ENCODE results near the gene MED23. TPM values are rescaled to one million over a fixed set of nuclear protein-coding genes. Genes with fewer than 3 reads are reported as not detected.

The MED23 gene
- total and polyA plus RNA-seq, 2 donors (not counting 1 experiment from before 2014, with no cell fraction given) = 25.1 to 27.4 TPM

- no peaks in the 10 kb centered on the region for H3K79me2 ChIP-seq (ENCODE audit: control insufficient read depth, insufficient read depth, low read length)
- H3K9ac ChIP-seq (ENCODE audit: insufficient read depth, low read length) = no peak overlapping the region
- H3K27ac ChIP-seq (ENCODE audit: insufficient read depth, low read length) = no peak overlapping the region
- H4K20me1 ChIP-seq (ENCODE audit: control insufficient read depth, extremely low read depth, insufficient read depth, low read length) = no peaks in the 10 kb centered on the region
- H3K4me2 ChIP-seq (ENCODE audit: extremely low read depth, insufficient read depth, low read length) = no peak overlapping the region
- TF ChIP-seq, protein P1, sequence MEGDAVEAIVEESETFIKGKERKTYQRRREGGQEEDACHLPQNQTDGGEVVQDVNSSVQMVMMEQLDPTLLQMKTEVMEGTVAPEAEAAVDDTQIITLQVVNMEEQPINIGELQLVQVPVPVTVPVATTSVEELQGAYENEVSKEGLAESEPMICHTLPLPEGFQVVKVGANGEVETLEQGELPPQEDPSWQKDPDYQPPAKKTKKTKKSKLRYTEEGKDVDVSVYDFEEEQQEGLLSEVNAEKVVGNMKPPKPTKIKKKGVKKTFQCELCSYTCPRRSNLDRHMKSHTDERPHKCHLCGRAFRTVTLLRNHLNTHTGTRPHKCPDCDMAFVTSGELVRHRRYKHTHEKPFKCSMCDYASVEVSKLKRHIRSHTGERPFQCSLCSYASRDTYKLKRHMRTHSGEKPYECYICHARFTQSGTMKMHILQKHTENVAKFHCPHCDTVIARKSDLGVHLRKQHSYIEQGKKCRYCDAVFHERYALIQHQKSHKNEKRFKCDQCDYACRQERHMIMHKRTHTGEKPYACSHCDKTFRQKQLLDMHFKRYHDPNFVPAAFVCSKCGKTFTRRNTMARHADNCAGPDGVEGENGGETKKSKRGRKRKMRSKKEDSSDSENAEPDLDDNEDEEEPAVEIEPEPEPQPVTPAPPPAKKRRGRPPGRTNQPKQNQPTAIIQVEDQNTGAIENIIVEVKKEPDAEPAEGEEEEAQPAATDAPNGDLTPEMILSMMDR (conservative IDR thresholded peaks at IDR 0.05 in 1 of 2, IDR thresholded peaks at IDR 0.05 in 1 of 2; ENCODE audit: low read depth in 1 of 2, low read length in 2 of 2) = no peak
- no peak for TF ChIP-seq EZH2 (IDR thresholded peaks at IDR 0.05; ENCODE audit: low read length, missing control alignments)
- DNase-seq (ENCODE audit: low read depth in 2 of 2) = no peak
- no peak overlapping the region for H3K4me3 ChIP-seq (replicated peaks in 1 of 4; ENCODE audit: control extremely low read depth in 1 of 4, insufficient read depth in 1 of 4, low read depth in 3 of 4, low read length in 4 of 4)
- no peak overlapping the region for H2AFZ ChIP-seq (ENCODE audit: low read length)
- no peaks in the 10 kb centered on the region for H3K27me3 ChIP-seq (ENCODE audit: control insufficient read depth, insufficient read depth, low read length)
- H3K9me3 ChIP-seq (ENCODE audit: control insufficient read depth, insufficient read depth, low read depth, low read length) = no peaks in the 10 kb centered on the region
- H3K4me1 ChIP-seq (ENCODE audit: control insufficient read depth, extremely low read depth, insufficient read depth, low read length) = no peaks in the 10 kb centered on the region
- H3K36me3 ChIP-seq (ENCODE audit: control insufficient read depth, insufficient read depth, low read length) = peaks cover 5% of the 10 kb centered on the region
Observed at GRCh38 chr6:131615275-131615674, 12.8 kb downstream of the MED23 start.

- H3K4me2 ChIP-seq (ENCODE audit: extremely low read depth, insufficient read depth, low read length) = no peak overlapping the region
- H3K4me1 ChIP-seq (ENCODE audit: control insufficient read depth, extremely low read depth, insufficient read depth, low read length) = no peaks in the 10 kb centered on the region
- peaks cover 6% of the 10 kb centered on the region for H3K36me3 ChIP-seq (ENCODE audit: control insufficient read depth, insufficient read depth, low read length)
- H3K79me2 ChIP-seq (ENCODE audit: control insufficient read depth, insufficient read depth, low read length) = no peaks in the 10 kb centered on the region
- H3K4me3 ChIP-seq (replicated peaks in 1 of 4; ENCODE audit: control extremely low read depth in 1 of 4, insufficient read depth in 1 of 4, low read depth in 3 of 4, low read length in 4 of 4) = no peak overlapping the region
- no peak for TF ChIP-seq EZH2 (IDR thresholded peaks at IDR 0.05; ENCODE audit: low read length, missing control alignments)
- TF ChIP-seq, protein P1 (conservative IDR thresholded peaks at IDR 0.05 in 1 of 2, IDR thresholded peaks at IDR 0.05 in 1 of 2; ENCODE audit: low read depth in 1 of 2, low read length in 2 of 2) = no peak
- H3K27me3 ChIP-seq (ENCODE audit: control insufficient read depth, insufficient read depth, low read length) = no peaks in the 10 kb centered on the region
- no peak overlapping the region for H3K27ac ChIP-seq (ENCODE audit: insufficient read depth, low read length)
- H3K9me3 ChIP-seq (ENCODE audit: control insufficient read depth, insufficient read depth, low read depth, low read length) = no peaks in the 10 kb centered on the region
- no peak overlapping the region for H3K9ac ChIP-seq (ENCODE audit: insufficient read depth, low read length)
- no peaks in the 10 kb centered on the region for H4K20me1 ChIP-seq (ENCODE audit: control insufficient read depth, extremely low read depth, insufficient read depth, low read length)
- DNase-seq (ENCODE audit: low read depth in 2 of 2) = no peak
- H2AFZ ChIP-seq (ENCODE audit: low read length) = no peak overlapping the region
Observed at GRCh38 chr6:131613296-131613925, 14.6 kb downstream of the MED23 start.

GRCh38 chr6:131602781-131603312 is 25.2 kb downstream of the MED23 start:
- no peaks in the 10 kb centered on the region for H4K20me1 ChIP-seq (ENCODE audit: control insufficient read depth, extremely low read depth, insufficient read depth, low read length)
- no peaks in the 10 kb centered on the region for H3K79me2 ChIP-seq (ENCODE audit: control insufficient read depth, insufficient read depth, low read length)
- H3K27ac ChIP-seq (ENCODE audit: insufficient read depth, low read length) = peak overlapping the region; percentile 46
- TF ChIP-seq EZH2 (IDR thresholded peaks at IDR 0.05; ENCODE audit: low read length, missing control alignments) = no peak
- TF ChIP-seq, protein P1 (conservative IDR thresholded peaks at IDR 0.05 in 1 of 2, IDR thresholded peaks at IDR 0.05 in 1 of 2; ENCODE audit: low read depth in 1 of 2, low read length in 2 of 2) = no peak
- H3K4me1 ChIP-seq (ENCODE audit: control insufficient read depth, extremely low read depth, insufficient read depth, low read length) = peaks cover 3% of the 10 kb centered on the region
- H3K27me3 ChIP-seq (ENCODE audit: control insufficient read depth, insufficient read depth, low read length) = no peaks in the 10 kb centered on the region
- peak; percentile 87 to 92 for DNase-seq (ENCODE audit: low read depth in 2 of 2)
- no peak overlapping the region for H3K9ac ChIP-seq (ENCODE audit: insufficient read depth, low read length)
- H3K4me2 ChIP-seq (ENCODE audit: extremely low read depth, insufficient read depth, low read length) = no peak overlapping the region
- H3K4me3 ChIP-seq (replicated peaks in 1 of 4; ENCODE audit: control extremely low read depth in 1 of 4, insufficient read depth in 1 of 4, low read depth in 3 of 4, low read length in 4 of 4) = no peak overlapping the region
- no peak overlapping the region for H2AFZ ChIP-seq (ENCODE audit: low read length)
- peaks cover 7% of the 10 kb centered on the region for H3K36me3 ChIP-seq (ENCODE audit: control insufficient read depth, insufficient read depth, low read length)
- no peaks in the 10 kb centered on the region for H3K9me3 ChIP-seq (ENCODE audit: control insufficient read depth, insufficient read depth, low read depth, low read length)

Measured in fibroblast of lung (primary cell).